GM18498 (cell line): ENCODE data around the gene PRUNE2.
"Not testable (repeated sequence)": the region's sequence is repeated elsewhere in the genome, so short reads cannot be mapped to it uniquely, and the experiment has no call there.

Source experiments
- ATAC-seq: cut with Tn5 transposase; IDR thresholded peaks from one replicate; pipeline ENCODE4 v1.9.1; 2021; ENCODE audit warnings: mild to moderate bottlenecking, moderate library complexity; ENCODE audit not compliant: unreplicated experiment

Gene PRUNE2

GRCh38 chr9:76905791-76906646 lies at the start of gene PRUNE2:
TSS of gene PRUNE2 (minus strand) at chr9:76906114. CDS start at chr9:76905963, 151 bp downstream.
- peak; percentile 69 for ATAC-seq

GRCh38 chr9:76955406-76955805 lies 49.5 kb upstream of the PRUNE2 start:
- not testable (repeated sequence) for ATAC-seq

GRCh38 chr9:76949865-76950264 lies 44.0 kb upstream of the PRUNE2 start:
- ATAC-seq: no peak

GRCh38 chr9:76944011-76944410 lies 38.1 kb upstream of the PRUNE2 start:
- ATAC-seq: no peak

- ATAC-seq: no peak
Observed at GRCh38 chr9:76943054-76943453, 37.1 kb upstream of the PRUNE2 start.

GRCh38 chr9:76932757-76933156 lies 26.8 kb upstream of the PRUNE2 start:
- no peak for ATAC-seq

- ATAC-seq: no peak
Observed at GRCh38 chr9:76932265-76932664, 26.4 kb upstream of the PRUNE2 start.

GRCh38 chr9:76927540-76928240 lies 21.8 kb upstream of the PRUNE2 start:
- no peak for ATAC-seq

- no peak for ATAC-seq
Observed at GRCh38 chr9:76926846-76927245, 20.9 kb upstream of the PRUNE2 start.

GRCh38 chr9:76926324-76926741 lies 20.4 kb upstream of the PRUNE2 start:
- ATAC-seq: no peak

GRCh38 chr9:76921165-76921564 lies 15.3 kb upstream of the PRUNE2 start:
- no peak for ATAC-seq

- no peak for ATAC-seq
Observed at GRCh38 chr9:76917299-76917698, 11.4 kb upstream of the PRUNE2 start.

- ATAC-seq: no peak
Observed at GRCh38 chr9:76916231-76916630, 10.3 kb upstream of the PRUNE2 start.

GRCh38 chr9:76913467-76913866 lies 7.6 kb upstream of the PRUNE2 start:
- no peak for ATAC-seq

- ATAC-seq: peak; percentile 77
Observed at GRCh38 chr9:76912636-76913275, 6.8 kb upstream of the PRUNE2 start.

GRCh38 chr9:76911971-76912370 lies 6.1 kb upstream of the PRUNE2 start:
- ATAC-seq: no peak

GRCh38 chr9:76910861-76911260 lies 4.9 kb upstream of the PRUNE2 start:
- no peak for ATAC-seq

- ATAC-seq: no peak
Observed at GRCh38 chr9:76906647-76906975, 697 bp upstream of the PRUNE2 start.

- no peak for ATAC-seq
Observed at GRCh38 chr9:76904661-76905457, 1.1 kb downstream of the PRUNE2 start.

- ATAC-seq: no peak
Observed at GRCh38 chr9:76902395-76902794, 3.5 kb downstream of the PRUNE2 start.

- no peak for ATAC-seq
Observed at GRCh38 chr9:76901801-76902200, 4.1 kb downstream of the PRUNE2 start.
